GM11168 (cell line): ENCODE measurements around the gene PIP4K2A.
"Not testable (repeated sequence)": the region's sequence is repeated elsewhere in the genome, so short reads cannot be mapped to it uniquely, and the experiment has no call there.

Experiments
- in situ Hi-C: fragments of 300-500 bp; cut with MboI; formaldehyde crosslinking; loops from one replicate; pipeline ENCODE4 v1.12.0; 2022; ENCODE audit warnings: low sequenced_read_pairs; ENCODE audit not compliant: unreplicated experiment

Gene PIP4K2A

GRCh38 chr10:22698941-22699440 is 15.4 kb downstream of the PIP4K2A start:
- in situ Hi-C loops: no loop called here

DNA sequence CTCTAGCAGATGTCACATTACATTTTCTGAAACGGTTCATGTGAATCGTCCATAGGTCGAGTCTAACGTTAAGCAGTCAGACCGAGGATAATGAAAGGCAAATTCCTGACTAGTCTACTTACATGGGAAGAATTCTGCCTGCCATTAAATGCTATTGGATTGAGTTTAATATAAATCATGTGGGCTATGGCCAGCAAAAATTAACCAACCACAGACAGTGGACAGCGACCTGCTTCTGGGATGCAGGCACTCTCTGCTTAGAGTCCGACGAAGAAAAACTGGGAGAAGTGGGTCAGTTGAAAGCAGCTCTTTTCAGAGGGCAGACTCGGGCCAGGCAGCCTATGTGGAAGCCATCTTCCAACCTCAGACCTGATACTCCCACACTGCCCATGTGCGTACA is 16.6 kb downstream of the PIP4K2A start:
- in situ Hi-C loops: no loop called here

DNA sequence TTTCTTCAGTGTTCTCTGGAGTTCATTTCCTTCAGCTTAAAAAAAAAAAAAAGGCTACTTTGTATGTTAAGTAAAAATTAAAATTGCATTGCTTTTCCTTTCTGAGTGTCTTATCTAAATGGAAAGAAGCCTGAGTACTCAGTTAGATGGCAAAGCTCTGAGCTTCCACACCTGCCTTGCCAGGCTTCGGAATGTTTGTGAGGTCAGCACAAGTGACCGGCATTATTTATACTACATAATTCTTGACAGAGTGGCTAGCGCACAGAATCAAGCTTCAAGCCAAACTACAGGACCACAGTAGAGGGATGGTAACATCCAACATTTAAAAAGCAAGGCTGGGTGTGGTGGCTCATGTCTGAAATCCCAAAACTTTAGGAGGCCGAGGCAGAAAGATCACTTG is 17.3 kb downstream of the PIP4K2A start:
- in situ Hi-C loops: no loop called here

GRCh38 chr10:22693860-22694259 is 20.5 kb downstream of the PIP4K2A start:
- in situ Hi-C loops: no loop called here

DNA sequence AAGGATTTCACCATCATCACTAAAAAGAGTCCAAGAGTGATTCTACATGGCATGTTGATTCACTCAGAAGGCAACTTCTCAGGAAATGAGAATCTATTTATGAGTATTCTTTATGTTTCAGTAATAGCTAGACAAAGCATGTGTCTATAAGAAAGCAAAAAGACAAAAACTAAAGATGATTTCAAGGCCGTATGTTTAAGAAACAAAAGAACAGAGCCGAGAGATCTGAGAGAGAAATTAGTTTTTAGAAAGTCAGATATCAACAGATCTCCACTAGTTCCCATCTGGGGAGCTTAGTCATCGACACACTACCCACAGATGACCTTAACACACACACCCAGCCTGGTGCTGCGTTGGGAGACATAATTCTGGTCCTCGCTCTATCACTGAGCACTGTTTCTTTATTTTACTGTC is 21.0 kb downstream of the PIP4K2A start:
- in situ Hi-C loops: no loop called here

- in situ Hi-C loops: not testable (repeated sequence)
Measured at GRCh38 chr10:22692119-22692518, 22.3 kb downstream of the PIP4K2A start.

- in situ Hi-C loops: no loop called here
Measured at GRCh38 chr10:22690614-22691431, 23.6 kb downstream of the PIP4K2A start.

DNA sequence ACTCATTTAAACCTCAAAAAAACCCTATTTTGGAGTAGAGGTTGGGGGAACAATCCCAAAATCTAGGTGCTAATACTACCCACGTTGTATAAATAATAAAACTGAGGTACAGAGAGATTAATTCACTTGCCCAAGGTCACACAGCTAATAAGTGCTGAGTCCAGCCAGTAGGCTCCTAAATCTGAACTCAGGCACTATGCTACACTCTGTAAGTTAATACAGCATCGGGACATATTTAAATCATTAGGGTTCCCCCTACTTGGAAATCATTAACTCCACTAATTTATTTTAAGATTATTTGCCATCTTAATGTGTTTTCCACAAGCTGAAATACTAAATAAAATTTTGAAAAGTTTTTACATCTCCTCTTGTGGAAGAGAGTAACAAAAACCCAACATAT is 24.2 kb downstream of the PIP4K2A start:
- in situ Hi-C loops: no loop called here

DNA sequence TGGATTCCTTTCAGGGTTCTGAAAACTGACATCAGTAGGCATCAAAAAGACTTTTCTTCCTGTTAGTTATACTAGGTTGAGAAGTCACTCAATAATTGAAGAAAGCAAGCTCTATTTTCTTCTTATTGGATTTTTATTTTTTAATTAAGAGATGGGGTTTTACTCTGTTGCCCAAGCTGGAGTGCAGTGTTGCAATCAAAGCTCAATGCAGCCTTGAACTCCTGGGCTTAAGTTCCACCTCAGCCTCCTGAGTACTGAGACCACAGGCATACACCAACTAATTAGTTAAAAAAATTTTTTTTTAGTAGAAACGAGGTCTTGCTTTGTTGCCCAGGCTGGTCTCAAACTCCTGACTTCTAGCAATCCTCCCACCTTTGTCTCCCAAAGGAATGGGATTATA is 28.0 kb downstream of the PIP4K2A start:
- in situ Hi-C loops: no loop called here

DNA sequence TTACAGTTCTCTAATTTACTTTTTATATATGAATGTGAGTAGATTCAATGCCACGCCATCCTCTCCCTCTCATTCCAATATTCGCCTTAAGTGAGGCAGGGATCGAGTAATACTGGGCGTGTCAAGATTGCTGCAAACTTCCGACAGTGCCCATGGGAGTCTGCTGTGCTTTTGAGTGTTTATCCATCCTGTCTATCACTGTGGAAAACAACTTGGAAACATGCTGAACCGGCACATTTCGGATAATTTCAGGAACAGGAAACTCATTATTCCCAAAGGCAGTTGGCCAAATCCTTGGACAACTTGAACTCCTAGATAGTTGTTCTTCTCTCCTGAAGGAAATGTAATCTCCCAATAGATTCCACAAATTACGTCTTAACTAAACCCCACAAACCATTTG is 28.5 kb downstream of the PIP4K2A start:
- in situ Hi-C loops: no loop called here

GRCh38 chr10:22684699-22685098 is 29.7 kb downstream of the PIP4K2A start:
- in situ Hi-C loops: no loop called here

GRCh38 chr10:22683140-22683389 is 31.3 kb downstream of the PIP4K2A start:
- in situ Hi-C loops: no loop called here

DNA sequence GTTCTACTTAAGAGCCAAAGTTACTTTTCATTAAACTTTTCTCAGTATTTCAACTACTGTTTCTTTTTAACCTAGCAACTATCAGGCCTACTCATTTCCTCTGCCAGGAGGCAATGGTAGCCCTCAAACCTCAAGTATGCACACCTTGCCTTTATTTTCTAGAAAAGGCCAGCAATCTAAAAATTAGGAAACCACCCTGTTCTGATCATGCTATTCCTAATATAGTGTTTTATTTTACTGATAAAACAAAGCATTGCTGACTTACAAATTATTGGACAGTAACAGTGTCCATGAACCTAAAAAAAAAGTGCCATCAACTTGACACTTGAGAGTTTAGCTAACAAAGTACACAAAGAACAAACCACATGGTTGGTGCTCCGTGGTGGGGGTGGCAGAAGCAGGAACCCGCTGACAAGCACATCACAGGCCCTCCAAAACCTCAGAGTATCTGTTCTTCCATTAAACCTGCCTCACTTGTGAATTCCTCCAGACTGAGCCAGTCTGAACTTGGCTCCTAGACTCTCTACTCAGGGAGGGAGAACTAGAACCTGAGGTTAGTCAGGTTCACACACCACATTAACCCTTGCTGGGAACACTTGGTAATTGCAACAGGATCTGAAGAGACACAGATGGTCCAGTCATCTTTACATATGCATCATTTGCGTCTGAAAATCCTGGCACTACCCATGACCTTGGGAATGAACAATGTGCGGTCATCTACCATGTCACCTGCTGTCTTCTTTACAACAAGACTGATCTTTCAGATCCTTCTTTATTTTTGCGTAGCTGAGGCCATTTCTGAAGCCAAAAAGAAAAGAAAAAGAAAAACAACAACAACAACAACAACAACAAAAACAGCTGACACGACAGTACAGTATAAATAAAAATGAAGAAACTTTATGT is 31.9 kb downstream of the PIP4K2A start:
- in situ Hi-C loops: no loop called here

DNA sequence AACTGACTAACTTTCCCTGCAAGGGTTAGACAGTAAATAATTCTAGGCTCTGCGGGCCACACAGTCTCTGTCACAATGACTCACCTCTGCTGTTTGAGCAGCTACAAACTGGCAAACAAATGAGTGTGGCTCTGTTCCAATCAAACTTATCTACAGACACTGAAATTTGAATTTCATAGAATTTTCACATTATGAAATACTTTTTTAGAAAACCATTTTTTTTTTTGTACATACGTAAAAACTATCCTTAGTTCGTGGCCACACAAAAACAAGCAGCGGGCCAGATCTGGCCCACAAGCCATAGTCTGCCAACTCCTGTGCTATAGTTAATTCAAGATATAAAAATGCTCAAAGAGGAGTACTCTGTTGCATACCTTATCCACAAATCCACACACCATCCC is 32.6 kb downstream of the PIP4K2A start:
- in situ Hi-C loops: no loop called here

DNA sequence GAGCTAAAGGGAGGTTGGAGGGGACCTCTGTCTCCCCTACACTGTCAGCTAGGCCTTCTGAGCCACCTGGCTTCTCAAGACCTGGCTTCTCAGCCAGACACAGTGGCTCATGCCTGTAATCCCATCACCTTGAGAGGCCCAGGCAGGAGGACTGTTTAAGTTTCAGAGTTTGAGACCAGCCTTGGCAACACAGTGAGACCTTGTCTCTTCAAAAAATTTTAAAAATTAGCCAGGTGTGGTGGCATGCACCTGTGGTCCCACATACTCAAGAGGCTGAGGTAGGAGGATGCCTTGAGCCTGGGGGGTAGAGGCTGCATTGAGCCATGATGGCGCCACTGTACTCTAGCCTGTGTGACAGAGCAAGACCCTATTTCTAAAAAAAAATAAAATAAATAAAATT is 33.1 kb downstream of the PIP4K2A start:
- in situ Hi-C loops: no loop called here

DNA sequence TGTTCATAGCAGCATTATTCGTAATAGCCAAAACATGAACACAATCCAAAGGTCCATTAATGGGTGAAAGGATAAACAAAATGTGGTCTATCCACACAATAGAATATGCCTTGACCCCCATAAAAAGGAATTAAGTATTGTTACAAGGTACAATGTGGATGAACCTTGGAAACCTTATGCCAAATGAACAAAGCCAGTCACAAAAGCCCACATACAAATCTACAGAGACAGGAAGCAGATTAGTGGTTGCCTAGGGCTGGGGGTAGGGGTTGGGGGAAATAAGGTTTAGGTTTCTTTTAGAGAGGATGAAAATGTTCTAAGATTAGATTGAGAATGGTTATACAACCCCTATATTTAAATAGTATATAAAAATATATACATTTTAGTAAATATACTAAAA is 34.8 kb downstream of the PIP4K2A start:
- in situ Hi-C loops: no loop called here

DNA sequence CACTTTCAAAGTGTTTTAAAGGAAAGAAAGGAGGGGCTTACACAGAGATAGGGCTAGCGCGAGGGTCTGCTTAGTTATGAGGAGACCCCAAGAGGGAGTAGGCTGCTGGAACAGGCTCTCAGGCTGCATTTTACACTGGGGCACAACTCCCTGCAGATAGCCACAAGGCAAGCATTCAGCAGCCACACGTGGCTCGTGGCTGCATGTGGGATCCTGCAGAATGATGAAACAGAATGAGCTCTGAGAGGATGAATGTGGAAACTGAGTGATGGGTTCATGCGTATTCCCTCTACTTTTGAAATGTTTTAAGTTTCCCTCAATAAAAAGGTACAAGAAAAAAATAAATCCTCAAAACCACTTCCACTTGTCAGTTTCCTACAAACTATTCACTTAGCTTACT is 37.0 kb downstream of the PIP4K2A start:
- in situ Hi-C loops: no loop called here

- in situ Hi-C loops: no loop called here
Measured at GRCh38 chr10:22676435-22676834, 37.9 kb downstream of the PIP4K2A start.

DNA sequence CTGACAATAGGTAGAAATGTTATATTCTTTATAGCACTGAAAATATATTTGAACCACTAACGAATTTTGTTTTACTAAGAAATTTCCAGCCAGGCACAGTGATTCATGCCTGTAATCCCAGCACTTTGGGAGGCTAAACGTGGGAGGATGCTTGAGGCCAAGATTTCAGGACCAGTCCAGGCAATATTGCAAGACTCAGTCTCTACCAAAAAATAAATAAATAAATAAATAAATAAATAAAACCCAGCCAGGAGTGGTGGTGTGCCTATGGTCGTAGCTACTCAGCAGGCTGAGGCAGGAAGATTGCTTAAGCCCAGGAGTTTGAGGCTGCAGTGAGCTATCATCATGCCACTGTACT is 39.8 kb downstream of the PIP4K2A start:
- in situ Hi-C loops: no loop called here

DNA sequence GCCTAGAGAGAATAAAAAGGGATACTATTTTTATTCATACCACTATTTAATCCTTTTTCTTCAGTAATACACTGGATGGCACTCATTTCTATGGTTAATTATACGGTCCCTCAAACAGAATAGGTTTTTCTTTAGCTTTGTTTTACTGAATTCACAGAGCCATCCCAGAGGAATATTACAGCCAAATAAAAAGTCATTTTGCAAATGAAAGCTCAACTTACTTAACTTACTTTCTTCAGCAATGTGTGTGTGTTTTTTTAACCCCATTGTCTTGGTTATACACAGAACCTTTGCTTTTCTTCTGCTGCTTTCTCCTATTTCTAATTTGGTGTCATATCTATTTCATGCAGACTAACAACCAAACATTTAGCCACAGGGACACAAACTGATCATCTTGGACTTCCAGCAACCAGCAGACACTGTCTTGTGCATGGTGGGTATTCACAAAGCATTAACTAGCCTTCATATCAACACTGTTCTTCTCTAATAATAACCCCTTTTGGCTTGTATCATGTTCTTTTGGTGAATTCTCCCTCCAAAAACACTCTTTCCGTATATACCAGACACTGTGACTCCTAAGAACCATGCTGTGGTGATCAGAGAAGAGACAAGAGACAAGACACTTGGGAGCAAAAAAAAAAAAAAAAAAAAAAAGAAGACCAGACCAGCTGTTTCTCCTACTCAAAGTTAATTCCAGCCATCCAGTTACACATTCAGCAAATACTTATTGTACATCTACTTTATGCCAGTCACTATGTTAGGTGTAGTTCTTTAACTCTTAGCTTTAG is 40.4 kb downstream of the PIP4K2A start:
- in situ Hi-C loops: no loop called here

DNA sequence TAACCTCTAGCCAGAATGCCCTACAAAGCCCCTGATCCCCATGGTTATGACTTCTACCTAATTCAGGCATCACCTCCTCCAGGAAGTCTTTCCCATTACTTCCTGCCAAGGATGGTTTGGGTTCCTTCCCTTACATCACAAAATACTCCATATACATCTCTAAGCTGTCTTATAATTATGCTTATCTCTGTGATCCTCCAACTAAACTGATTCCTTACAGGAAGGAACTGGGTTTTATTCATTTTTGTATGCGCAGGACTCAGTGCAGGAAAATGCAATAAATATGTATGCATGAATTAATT is 41.3 kb downstream of the PIP4K2A start:
- in situ Hi-C loops: no loop called here
